Activated T-helper 9 cell treated with anti-CD3 and anti-CD28 coated beads, Interleukin-2, amount 50 U/mL, for 16 hours (primary cell): ENCODE measurements around the gene ADAMTS20.

ENCODE experiments used
- DNase-seq: peaks from one replicate; pipeline ENCODE4 v3.0.0-alpha.2; 2020; ENCODE audit warnings: low read depth

Gene ADAMTS20

GRCh38 chr12:43480591-43480990 is 71.4 kb downstream of the ADAMTS20 start:
- no peak for DNase-seq

- DNase-seq: no peak
Measured at GRCh38 chr12:43462741-43463140, 89.3 kb downstream of the ADAMTS20 start.

- DNase-seq: no peak
Measured at GRCh38 chr12:43462080-43462479, 89.9 kb downstream of the ADAMTS20 start.

- no peak for DNase-seq
Measured at GRCh38 chr12:43459285-43459684, 92.7 kb downstream of the ADAMTS20 start.

DNA sequence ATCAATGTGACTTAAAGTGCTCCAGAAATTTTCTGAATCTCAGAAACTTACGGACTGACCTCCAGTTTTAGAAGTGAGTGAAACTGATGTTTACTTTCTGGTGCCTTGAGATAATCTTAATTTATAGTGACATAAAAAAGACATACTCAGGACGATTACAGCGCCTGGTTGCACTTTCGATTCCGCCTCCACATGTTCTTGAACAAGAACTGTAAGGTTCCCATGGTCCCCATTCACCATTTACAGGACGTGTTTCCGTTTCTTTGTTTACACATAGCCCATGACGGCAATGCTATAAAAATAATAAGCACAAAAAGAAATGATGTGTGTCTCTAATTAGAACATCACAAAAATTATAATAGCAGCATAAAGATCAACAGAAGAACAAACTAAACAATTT is 98.2 kb downstream of the ADAMTS20 start:
- DNase-seq: no peak

- DNase-seq: peak; percentile 8
Measured at GRCh38 chr12:43444940-43445564, 107.0 kb downstream of the ADAMTS20 start.

DNA sequence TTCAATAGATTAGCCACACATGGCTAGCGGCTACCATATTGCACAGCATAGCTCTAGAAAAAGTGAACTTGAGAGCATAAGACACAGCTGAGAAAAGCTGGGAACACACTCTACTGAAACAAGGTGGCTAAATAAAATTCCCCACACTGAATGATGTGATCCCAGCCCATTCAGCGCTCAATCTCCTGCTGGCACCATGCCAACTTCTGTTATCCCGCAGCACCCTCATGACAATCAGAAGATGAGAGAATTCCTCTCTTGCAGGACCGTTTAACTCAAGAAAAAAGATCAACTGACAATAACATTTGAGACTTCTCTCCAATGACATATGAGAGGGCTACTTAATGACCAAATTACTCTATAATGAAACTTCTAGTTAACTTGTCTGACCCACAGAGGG is 115.4 kb downstream of the ADAMTS20 start:
- DNase-seq: no peak

DNA sequence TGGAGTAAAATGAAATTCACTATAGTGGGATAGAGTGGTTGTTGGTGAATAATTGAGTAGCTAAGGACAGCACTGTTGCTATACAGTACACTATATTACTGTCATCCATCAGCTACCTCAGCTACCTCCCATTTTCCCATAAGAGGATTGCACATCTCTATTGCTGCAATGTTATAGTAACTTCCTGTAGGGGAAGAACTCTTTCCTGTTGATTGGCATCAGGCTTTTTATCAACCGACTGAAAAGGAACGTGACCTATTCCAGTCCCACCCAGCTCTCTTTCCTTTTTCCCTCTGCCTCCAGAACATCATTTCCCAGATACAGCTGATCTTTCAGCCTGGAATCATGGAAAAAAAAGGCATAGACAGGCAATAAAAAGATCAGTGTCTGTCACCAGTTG is 117.4 kb downstream of the ADAMTS20 start:
- DNase-seq: no peak

DNA sequence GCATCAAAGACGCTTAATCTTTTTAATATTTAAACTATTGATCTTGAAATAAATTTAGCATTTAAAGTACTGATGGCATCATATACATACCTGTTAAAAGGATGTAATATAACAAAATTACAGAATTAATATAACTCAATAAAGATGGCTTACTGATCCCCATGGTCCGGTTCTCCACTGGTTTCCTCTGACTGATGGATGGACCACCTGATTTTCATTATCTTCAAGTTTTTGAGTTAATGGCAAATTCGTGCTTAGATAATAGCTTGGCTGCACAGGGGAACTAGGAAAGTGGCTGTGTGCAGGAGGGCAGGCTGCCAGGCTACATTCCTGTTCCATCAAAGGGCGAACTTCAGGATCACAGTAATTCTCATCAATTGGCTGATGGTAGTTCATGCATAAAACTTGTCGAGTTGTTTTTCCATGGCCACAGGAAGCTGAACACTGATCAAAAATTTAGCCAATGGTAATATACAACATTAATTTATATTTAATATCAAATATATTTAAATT is 123.9 kb downstream of the ADAMTS20 start:
- no peak for DNase-seq

- no peak for DNase-seq
Measured at GRCh38 chr12:43425361-43425760, 126.6 kb downstream of the ADAMTS20 start.

GRCh38 chr12:43416981-43417380 is 135.0 kb downstream of the ADAMTS20 start:
- DNase-seq: no peak

DNA sequence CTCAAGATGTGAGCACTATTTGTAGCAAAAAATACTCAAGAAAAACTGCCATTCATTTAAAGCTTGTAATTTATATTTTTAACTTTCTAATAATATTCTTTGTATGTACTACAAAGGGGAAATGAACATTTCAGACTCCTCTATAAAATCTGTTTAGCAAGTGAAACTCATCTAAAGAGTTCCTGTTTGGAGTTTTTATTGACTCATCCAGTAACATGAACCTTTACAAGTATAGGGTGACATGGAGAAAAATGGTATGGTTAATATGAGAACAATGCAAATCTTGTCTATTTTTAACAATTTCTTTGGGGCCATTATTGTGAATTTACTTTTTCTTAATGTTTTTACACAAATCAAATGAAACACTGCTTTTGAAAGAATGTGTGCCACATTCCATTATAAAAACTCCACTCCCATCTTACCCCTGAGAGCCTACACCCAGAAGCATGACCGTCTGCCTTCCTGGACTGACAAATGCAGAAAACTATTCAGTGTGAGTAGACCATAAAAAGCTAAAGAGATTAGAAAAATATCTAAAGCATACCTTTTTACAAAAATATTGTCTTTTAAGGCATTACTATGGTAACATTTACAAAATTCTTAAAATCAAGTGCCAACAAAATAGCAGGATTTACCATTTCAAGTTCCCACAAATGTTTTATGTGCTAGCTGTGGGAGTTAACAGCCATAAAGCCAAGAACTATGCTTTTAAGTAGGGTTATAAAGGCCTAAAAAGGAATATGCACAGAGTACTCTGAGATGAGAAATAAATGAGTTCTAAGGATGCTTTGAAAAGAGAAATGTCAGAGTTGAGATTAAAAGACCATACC is 144.0 kb downstream of the ADAMTS20 start:
- no peak for DNase-seq

DNA sequence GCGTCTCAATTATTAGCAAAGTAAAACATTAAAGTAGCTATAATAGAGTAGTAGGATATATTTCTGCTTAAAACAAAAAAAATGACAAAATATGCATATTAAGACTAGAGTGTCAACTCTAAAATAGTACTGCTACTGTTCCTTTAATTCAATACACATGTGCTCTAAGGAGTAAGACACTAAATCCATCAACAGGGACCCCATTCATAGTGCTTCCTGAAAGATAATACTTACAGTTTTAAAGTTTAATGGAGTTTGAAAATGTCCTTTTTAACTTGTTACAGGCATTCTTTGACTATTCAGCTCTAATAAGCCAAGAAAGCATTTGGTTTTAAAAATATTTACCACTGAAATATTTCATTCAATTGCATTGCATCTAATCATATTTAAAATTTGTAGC is 145.2 kb downstream of the ADAMTS20 start:
- no peak for DNase-seq

- no peak for DNase-seq
Measured at GRCh38 chr12:43402436-43402835, 149.6 kb downstream of the ADAMTS20 start.

GRCh38 chr12:43401096-43401495 is 150.9 kb downstream of the ADAMTS20 start:
- no peak for DNase-seq

DNA sequence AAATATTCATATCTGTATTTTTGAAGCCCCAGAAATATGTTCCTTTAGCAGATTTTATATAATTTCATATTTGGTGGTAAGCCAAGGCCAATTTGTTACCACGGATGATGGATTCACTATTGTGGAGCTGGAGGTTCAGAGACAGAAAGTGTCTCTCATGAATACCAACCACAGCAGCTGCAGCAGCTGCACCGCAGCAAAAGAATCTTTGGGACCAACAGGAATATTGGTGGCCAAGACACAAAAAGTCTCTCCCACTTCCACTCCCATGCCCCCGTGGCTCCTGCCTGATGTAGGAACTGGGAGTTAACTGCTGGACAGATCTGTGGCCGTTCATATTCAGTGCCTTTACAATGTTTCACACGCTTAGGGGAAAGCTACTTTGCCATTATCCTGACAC is 155.3 kb downstream of the ADAMTS20 start:
- DNase-seq: no peak

DNA sequence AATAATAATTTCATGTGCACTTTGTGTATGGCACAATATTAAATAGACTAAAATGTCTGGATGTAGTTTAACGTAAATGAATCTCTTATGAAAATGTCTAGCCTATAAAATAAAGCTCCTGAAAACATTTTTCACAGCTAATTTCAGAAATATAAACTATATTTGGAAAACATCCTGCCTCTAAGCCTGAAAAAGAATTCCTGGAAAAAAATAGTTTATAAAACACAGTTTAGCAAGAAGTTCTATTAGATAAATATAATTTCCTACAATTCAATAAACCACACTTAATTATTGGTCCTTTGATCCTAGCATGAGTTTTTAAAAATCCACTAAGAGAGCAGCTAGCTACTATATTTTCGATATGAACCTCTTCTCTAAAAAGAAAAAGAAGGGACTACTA is 159.9 kb downstream of the ADAMTS20 start:
- DNase-seq: no peak

- no peak for DNase-seq
Measured at GRCh38 chr12:43381879-43382278, 170.1 kb downstream of the ADAMTS20 start.

DNA sequence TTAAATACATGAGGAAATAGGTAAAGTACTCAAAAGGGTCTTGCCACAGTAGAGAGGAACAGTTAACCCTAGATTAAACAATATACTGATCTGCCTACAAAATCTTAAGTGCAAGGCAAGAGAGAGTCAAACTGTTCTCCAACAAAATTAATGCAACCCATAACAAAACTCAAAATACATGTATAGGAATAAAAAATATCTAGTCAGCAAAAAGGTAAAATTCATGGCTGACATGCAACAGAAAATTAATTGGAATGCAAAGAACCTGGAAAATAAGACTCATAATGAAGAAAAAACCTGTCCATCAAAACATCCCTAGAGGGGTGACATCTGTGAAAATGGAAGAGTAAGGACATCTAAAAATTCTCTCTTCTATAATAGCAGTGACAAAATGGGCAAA is 173.6 kb downstream of the ADAMTS20 start:
- no peak for DNase-seq

DNA sequence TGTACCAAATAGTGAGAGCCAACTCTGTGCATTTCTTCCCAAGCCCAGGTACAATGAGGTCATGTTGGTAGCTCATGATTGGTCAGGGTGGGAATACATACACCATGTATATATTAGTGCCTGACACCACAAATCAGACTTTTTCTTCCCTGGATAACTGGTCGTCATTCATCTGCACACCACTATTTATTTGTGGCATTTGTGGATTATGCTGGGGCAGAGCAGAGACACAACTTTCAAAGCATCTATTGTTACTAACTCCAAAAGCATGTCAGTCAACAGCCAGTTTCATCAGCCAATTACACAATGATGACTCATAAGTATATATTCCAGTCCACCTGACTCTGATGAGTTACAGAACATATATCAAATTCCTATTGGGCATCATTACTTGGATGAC is 181.7 kb downstream of the ADAMTS20 start:
- DNase-seq: no peak

- DNase-seq: no peak
Measured at GRCh38 chr12:43362910-43363694, 188.9 kb downstream of the ADAMTS20 start.

- DNase-seq: no peak
Measured at GRCh38 chr12:43361031-43361710, 190.8 kb downstream of the ADAMTS20 start.
